Hematopoietic multipotent progenitor cell treated with erythropoietin and hydrocortisone succinate and interleukin-3 and kit ligand, for 8 days (in vitro differentiated cells): ENCODE results near the gene IL4I1.

Source experiments
- DNase-seq: peaks from one replicate; pipeline ENCODE4 v3.0.0-alpha.2; 2015

Gene IL4I1

GRCh38 chr19:49862391-49863253 lies 34.1 kb downstream of the IL4I1 start:
- DNase-seq, result peak; percentile 33

- no peak for DNase-seq
Observed at GRCh38 chr19:49861541-49862378, 34.9 kb downstream of the IL4I1 start.

- DNase-seq, result no peak
Observed at GRCh38 chr19:49861107-49861506, 35.6 kb downstream of the IL4I1 start.

- DNase-seq, result no peak
Observed at GRCh38 chr19:49860336-49861102, 36.2 kb downstream of the IL4I1 start.

- no peak for DNase-seq
Observed at GRCh38 chr19:49859682-49860335, 36.9 kb downstream of the IL4I1 start.

GRCh38 chr19:49858088-49858985 lies 38.4 kb downstream of the IL4I1 start:
- no peak for DNase-seq

- no peak for DNase-seq
Observed at GRCh38 chr19:49857838-49858087, 38.9 kb downstream of the IL4I1 start.

GRCh38 chr19:49857061-49857837 lies 39.4 kb downstream of the IL4I1 start:
- no peak for DNase-seq

GRCh38 chr19:49856574-49857021 lies 40.1 kb downstream of the IL4I1 start:
- DNase-seq, result no peak

GRCh38 chr19:49855676-49856573 lies 40.8 kb downstream of the IL4I1 start:
- no peak for DNase-seq

- DNase-seq, result no peak
Observed at GRCh38 chr19:49855277-49855675, 41.4 kb downstream of the IL4I1 start.

- DNase-seq, result no peak
Observed at GRCh38 chr19:49854378-49855263, 42.1 kb downstream of the IL4I1 start.

- DNase-seq, result no peak
Observed at GRCh38 chr19:49853852-49854377, 42.8 kb downstream of the IL4I1 start.

- DNase-seq, result no peak
Observed at GRCh38 chr19:49852631-49853126, 44.0 kb downstream of the IL4I1 start.

- no peak for DNase-seq
Observed at GRCh38 chr19:49851456-49852259, 45.0 kb downstream of the IL4I1 start.

- peak; percentile 92 for DNase-seq
Observed at GRCh38 chr19:49850487-49851342, 46.0 kb downstream of the IL4I1 start, which contains the start of gene PTOV1. PTOV1 (plus strand) TSS chr19:49851159.

- no peak for DNase-seq
Observed at GRCh38 chr19:49850221-49850486, 46.5 kb downstream of the IL4I1 start.
